SH-SY5Y (cell line): ENCODE measurements around the gene SNED1.

Experiments
- GATA2 ChIP-seq: IDR thresholded peaks from 2 replicates; pipeline ENCODE4 v1.6.1; 2011; ENCODE audit warnings: mild to moderate bottlenecking, low read depth, low read length
- GATA3 ChIP-seq: IDR thresholded peaks from 2 replicates; pipeline ENCODE4 v1.6.1; 2011; ENCODE audit warnings: low read depth, mild to moderate bottlenecking, low read length, moderate library complexity

GRCh38 chr2:241082341-241083090 lies 84.1 kb downstream of the SNED1 start:
- TF ChIP-seq GATA3 = no peak
- TF ChIP-seq GATA2 = no peak
